Dedifferentiated amniotic fluid mesenchymal stem cell (primary cell): ENCODE data around the gene OR1F1.
"Not testable (repeated sequence)": the region's sequence is repeated elsewhere in the genome, so short reads cannot be mapped to it uniquely, and the experiment has no call there.

Source experiments
- DNase-seq: peaks from one replicate; pipeline ENCODE4 v3.0.0-alpha.2; 2016; ENCODE audit errors: extremely low spot score

The OR1F1 gene

DNA sequence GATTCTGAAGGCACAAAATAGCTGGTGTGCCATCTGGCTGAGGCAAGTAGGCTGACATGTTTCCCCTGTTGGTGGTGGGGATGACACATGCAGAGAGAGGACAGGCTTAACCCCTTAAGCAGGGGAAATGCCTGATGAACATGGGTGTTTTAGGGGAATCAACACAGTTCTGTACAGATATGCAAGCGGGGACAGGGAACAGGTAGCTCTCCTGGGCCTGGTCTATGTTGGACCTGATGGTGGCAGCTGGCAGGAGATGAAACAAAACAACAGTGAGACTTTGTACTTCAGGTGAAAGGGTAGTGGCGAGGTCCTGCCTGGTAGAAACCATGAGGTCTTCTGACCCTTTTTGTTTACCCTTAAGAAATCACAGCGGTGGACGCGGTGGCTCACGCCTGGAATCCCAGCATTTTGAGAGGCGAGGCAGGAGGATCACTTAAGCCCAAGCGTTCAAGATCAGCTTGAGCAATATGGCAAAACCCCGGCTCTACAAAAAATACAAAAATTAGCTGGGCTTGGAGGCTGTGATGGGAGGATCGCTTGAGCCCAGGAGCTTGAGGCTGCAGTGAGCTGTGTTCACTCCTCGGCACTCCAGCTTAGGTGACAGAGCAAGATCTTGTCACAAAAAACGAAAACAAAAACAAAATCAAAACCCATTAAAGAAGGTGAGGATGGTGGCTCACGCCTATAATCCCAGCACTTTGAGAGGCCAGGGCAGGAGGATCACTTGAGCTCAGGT lies 10.5 kb downstream of the OR1F1 start:
- DNase-seq: no peak

DNA sequence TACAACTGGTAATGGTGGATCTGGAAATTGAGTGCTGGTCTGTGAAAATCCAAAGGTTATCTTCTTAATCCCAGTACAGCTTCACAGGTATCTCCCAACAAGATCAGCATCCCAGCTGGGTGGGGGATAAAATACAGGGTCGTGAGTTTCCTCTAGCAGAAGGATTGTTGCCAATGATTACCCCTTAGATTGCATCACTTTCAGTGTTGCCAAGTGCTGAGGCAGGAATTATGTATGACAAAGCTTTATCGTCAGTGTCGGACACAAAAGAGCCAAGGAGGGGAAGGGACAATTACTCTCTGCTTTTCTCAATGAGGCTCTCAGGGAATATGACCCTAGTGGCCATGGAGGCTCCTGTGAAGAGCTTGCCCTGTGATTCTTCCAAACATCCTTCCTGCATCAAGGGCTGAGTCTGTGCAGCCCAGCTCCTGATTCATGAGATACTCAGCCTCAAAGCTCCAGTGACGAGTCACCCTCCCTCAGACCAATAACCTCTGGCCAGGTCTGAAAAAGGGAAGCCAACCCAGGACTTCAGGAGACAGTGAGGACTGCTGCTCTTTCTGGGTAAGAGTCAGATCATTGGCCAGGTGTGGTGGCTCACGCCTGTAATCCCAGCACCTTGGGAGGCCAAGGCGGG lies 15.0 kb downstream of the OR1F1 start:
- no peak for DNase-seq

DNA sequence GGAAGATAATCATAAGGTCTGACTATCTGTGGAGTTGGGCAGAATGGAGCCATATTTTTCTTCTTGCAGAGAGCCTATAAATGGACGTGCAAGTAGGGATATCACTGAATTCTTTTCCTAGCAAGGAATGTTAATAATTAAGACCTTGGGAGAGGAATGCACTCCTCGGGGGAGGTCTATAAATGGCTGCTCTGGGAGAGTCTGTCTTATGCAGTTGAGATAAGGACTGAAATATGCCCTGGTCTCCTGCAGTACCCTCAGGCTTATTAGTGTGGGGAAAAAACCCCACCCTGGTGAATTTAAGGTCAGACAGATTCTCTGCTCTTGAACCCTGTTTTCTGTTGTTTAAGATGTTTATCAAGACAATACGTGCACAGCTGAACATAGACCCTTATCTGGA lies 17.9 kb downstream of the OR1F1 start:
- DNase-seq: not testable (repeated sequence)

DNA sequence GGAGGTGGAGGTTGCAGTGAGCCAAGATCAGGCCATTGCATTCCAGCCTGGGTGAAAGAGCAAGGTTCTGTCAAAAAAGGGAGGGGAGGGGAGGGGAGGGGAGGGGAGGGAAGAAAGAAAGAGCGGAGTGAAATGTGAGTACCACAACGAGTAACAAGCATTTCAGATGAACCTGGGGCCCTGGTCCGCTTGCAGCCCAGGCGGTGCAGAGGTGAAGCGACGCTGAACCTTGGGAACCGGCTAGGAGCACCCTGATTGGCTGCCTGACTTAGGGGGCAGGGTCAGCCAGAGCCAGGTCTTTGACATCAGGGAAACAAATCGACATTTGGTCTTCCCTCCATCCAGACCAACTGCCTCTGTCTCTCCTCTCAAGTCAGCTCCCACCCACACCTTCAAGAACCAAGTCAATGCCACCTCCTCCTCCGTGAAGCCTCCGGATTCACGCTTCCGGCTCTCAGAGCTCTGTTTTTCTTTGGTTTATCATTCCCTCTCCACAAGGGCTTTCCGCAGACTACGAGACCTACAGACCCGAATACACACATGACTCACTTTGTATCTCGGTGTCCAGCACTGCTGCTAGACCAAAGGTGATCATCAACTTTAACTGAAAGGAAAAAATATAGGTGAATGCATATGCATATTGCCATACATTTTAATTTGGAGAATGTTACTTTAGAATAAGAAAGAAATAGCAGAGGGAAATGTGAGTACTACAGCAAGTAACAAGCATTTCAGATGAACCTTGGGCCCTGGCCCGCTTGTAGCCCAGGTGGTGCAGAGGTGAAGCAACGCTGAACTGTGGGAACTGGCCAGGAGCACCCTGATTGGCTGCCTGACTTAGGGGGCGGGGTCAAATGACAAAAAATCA lies 19.3 kb downstream of the OR1F1 start:
- DNase-seq: no peak

DNA sequence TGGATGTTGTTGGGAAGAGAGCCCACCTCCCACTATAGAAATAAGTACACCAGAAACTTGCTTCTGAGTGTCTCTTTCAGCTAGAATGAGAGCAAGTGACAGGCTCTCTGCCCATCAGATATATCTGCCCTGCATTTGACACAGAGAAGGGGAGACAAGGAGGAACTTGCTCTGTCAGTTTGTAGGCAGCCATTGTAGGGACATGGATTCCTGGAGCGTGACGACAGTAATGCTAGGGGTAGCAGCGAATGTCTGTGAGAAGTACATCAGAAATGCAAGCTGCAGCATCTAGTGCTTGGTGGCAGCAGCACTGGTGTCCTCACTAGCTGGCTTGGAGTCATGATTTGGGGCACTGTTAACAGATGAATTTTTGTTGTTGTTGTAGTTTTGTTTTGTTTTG lies 24.0 kb downstream of the OR1F1 start:
- DNase-seq: no peak

DNA sequence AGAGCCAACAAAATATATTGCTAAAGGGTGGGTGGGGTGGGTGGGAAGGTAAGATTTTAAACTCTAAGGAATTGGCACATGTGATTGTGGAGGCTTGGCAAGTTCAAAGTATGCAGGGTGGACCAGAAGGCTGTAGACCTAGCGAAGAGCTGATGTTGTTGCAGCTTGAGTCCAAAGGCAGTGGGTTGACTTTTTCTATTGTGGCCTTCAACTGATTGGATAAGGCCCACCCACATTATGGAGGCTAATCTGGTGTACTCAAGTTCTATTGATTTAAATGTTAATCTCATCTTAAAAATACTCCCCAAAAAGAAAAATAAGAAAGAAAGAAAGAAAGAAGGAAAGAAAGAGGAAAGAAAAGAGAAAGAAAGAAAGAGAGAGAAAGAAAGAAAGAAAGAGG lies 24.6 kb downstream of the OR1F1 start:
- no peak for DNase-seq

DNA sequence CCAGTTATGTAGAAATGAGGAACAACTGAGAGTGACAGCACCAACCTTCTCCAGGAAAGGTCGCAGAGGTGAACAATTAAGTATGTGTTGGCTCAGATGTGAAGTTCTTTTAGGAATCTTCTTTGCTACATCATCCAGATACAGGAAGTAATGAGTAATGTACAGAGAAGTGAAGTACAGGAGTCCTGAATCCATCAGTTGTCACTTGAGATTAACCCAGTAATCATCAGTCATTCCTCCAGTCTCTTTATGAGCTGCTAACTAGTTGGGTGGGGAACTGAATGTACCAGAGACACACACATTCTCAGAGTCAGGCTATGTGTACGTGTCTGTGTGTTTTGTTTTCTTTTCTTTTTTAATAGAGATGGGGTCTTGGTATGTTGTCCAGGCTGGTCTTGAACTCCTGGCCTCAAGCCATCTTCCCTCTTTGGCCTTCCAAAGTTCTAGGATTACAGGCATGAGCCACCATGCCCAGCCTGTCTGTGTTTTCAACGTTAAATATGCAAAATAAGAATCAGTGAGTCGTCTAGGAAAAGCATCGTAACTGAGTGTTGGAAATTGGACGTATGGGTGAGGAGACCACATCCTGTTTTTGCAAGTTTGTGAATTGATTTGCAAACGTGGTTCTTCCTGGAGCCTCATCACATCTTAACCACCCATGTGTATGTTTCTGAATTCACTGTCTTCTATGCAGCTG lies 27.0 kb downstream of the OR1F1 start:
- DNase-seq: no peak

DNA sequence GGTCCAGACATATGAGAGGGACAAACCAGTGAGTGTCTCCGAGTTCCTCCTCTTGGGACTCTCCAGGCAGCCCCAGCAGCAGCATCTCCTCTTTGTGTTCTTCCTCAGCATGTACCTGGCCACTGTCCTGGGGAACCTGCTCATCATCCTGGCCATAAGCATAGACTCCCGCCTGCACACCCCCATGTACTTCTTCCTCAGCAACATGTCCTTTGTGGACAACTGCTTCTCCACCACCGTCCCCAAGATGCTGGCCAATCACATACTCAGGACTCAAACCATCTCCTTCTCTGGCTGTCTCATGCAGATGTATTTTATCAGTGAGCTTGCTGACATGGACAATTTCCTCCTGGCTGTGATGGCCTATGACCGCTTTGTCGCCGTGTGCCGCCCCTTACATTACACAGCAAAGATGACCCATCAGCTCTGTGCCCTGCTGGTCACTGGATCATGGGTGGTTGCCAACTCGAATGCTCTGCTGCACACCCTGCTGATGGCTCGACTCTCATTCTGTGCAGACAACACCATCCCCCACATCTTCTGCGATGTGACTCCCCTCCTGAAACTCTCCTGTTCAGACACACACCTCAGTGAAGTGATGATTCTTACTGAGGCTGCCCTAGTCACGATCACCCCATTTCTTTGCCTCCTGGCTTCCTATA lies 27.7 kb downstream of the OR1F1 start:
- DNase-seq: no peak

DNA sequence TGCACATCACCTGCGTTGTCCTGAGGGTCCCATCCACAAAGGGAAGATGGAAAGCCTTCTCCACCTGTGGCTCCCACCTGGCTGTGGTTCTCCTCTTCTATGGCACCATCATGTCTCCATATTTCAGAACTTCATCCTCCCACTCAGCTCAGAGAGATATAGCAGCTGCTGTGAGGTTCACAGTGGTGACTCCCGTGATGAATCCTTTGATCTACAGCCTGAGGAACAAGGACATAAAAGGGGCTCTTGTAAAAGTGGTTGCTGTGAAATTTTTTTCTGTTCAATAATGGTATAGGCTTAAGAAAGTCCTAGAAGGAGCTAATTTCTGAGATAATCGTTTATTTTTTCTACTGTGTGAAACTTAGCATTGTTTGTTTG lies 28.2 kb downstream of the OR1F1 start:
- DNase-seq: no peak

DNA sequence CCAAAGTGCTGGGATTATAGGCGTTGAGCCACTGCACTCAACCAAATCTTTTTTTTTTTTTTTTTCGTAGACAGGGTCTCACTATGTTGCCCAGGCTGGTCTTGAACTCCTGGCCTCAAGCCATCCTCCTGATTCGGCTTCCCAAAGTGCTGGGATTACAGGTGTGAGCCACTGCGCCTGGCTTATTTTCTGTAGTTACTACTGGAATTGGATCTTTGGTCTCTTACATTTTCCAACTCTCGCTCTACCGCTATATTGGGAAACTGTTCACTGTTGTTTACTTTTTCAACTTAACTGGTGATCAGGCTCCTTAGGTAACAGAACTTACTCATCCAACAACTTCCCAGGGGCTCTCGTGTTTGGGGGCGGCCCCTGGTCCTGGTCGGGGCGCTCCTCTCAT lies 32.8 kb downstream of the OR1F1 start:
- no peak for DNase-seq

DNA sequence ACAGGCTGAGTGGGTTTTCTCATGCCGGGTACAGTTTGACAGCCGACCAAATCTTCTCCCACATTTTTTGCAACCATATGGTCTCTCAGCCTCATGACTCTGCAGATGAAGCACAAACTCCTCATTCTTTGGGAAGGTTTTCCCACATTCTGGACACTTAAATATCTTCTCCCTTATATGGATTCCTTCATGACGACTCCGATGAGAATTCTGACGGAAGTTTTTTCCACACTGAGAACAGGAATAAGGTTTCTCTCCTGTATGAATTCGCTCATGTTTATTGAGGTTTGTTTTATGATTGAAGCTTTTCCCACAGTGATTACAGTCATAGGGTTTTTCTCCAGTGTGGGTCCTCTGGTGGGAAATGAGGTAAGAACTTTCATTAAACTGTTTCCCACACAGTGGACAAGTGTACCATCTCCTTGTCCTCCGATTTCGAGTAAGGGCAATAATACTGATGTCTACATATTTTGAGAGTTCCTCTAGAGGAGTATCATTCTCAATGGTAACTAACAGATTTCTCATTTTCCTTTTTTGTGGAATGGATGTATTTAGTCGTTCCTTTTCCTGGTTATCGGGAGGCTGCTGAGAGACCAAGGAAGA lies 36.0 kb downstream of the OR1F1 start:
- no peak for DNase-seq

DNA sequence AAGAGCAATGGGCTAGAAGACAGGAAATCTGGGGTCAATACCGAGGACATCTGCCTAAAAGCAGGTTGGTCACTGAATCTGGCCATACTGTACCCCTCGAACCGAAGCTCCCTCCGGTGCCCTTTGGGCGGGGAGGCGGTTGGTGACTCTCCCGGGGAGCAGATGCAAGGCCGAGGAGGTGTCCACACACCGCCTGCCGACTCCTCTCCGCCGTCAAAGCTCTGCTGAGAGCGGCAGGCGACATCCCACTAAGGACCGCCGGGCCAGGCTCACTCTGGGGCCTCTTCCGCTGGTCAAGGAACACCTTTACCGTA lies 46.5 kb downstream of the OR1F1 start:
- no peak for DNase-seq

DNA sequence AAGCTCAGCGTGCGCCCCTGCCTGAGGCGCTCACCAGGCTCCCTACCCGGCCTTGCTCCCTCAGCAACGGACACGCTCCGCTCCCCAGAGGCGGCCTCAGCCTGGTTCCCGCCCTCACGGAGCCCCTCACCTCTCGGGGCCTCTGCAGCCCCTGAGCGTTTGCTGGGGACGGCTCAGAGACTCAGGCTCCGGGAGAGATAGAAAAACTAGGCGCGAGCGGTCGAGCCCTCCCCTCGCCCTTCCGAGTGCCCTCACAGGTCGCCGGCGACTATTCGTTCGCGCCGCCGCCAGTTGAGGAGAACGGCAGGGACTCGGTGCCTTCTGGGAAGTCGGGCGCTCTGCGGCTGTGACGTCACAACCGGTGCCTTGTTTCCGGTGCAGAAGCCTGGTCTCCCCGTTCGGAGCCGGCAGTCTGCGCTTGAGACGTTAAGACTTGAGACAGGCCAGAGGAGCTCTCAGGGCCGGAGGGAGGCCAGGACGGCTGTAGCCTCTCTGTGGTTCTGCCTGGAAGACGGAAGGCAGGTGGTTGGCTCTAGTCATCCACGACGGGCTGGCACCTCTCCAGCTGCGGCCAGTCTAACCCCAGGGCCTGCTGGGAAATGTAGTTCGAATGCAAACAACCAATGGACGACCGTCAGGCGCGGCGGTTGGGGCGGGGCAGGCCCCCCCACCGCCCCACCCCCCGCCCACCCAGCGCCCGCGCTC lies 47.0 kb downstream of the OR1F1 start, which contains the start of gene ZNF200:
Gene ZNF200 (minus strand): TSS at position 302 of the 705 bp plus-strand sequence. CDS start 1,403 bp downstream, outside the sequence.
- peak; percentile 93 for DNase-seq

DNA sequence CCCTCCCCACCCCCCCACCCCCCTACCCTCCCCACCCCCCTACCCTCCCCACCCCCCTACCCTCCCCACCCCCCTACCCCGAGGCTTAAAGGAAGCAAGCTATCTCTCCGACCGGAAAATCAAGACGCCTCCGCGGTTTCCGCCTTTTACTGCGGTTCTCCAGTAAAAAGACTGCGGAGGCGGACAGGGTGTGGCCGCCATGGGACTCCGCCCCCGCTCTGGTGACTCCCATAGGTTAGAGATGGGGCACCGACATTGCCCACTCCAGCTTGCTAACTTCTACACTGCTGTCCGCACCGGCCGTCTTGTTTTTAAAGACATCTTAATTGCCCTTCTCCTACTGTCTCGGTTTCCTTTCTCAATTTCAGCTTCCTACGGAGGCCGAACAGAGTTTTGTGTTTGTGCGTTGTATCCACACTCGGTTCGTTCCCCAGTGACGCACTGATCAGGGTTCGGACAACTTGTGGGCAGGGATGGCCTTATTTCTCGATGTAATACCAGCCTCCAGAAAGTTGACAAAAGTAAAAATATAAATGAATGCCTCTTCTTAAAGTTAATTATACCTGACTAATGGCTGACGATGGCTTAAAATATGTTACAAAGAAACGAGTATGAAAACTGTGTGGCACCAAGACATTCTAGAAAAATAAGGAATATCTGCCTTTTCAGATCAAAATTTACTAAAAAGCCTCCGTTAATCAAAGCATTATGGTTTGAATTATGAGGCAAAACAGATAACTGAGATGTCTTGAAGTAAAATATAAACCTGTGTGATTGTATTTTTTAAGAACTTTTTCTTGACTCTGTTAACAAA lies 48.1 kb downstream of the OR1F1 start:
- no peak for DNase-seq

DNA sequence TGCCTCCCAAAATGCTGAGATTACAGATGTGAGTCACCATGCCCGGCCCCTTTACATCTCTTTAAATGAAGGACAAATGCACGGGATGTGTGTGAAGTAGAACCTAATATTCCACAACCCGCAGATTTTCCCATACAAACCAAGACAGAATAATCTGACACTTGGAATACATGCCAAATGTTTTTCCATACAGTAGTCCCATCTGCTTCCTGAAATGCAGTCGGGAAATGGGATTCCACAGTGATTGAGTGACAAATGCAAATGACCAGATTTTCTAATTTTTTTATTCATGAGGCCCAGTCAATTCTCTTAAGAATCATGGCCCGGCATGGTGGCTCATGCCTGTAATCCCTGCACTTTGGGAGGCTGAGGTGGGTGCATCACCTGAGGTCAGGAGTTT lies 53.8 kb downstream of the OR1F1 start:
- DNase-seq: no peak

DNA sequence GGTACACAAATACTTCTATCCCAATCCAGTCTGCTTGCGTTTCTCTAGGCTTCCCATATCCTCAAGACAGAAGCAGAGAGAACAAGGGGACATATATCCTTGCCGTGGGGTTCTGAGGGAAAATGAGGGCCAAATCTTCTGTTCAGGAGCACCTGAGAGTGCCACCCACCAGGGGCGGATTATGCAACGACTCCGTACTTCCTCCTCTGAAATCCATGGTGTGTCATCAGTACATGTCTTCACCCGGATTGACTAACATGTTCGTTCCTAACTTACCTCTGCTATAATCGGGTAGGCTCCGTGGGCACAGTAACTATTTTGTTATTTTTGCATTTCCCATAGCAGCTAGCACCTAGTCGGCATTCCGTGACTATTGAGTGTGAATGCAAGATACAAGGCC lies 54.7 kb downstream of the OR1F1 start:
- DNase-seq: no peak

DNA sequence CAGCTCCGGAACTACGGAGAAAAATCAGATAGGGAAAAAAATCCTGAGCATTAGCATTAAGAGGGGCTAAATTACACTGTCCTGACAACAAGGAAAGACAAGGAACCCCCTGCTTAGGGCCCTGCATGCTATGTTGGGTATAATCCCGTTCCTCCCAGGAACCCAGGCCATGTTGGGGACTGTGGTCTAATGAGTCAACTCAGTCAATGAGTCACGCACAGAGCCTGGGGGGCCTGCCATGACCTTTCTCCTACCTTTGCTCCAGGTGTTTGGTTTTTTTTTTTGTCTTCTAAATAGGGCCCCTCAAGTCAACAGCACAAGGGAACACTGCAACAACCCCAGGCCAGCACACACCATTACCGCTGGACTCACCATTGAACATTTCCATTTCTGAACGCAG lies 55.9 kb downstream of the OR1F1 start:
- no peak for DNase-seq

DNA sequence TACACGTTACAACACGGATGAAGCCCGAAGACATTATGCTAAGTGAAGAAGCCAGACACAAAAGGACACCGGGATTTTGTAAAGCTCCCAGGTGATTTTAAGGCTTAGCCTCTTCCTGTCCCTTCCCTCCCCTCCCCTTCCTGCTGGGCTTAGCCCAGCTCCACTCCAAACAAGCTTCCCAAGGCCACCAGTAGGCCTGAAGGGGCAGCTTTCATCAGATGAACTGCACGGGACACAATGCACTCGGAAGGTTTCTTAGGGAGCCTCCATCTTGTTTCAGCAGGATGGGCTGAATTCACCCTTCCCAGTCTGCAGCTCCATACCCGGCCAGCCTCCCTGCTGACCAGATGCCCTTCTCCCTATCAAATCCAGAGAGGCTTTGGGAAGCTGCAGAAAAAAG lies 58.0 kb downstream of the OR1F1 start:
- DNase-seq: no peak

DNA sequence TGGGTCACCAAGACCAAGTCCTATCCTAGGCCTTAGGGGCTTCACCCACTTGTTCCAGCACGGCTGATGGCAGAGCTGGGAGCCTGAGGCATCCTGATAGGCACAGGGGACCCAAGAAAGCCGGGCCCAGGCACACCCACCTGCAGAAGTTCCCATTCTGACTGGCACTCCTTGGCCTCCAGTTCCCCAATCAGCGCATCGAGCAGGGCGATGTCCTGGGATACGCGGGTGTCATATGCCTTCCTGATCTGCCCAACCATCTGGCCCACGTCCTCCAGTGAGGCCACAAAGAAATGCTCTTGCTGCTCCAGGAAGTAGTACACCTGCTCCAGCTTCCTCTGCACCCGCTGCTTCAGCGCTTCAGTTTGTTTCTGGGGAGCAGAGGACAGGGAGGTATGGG lies 58.9 kb downstream of the OR1F1 start:
- DNase-seq: no peak

DNA sequence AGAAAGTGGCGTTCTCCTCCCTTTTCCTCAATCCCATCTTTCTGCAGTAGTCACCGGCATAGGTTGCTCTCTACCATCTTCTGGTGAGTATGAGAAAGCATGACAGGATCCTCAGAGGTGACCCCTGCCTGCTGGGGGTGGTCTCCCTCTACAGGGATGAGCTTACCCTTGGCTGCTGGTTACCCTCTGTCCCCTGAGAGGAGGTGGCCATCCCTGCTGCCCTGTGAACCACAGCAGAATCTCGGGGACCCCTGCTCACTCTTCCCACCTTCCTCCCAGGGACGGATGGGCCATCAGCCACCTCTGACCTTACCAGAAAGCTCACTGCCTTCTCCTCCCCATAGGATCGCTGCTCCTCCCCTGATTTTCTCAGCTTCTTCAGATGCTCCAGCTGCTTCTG lies 60.6 kb downstream of the OR1F1 start:
- no peak for DNase-seq
